Panc1 (cell line): Measurements from ENCODE around the gene COMMD8. TPM values are rescaled to one million over a fixed set of nuclear protein-coding genes. Genes with fewer than 3 reads are reported as not detected.

Experiments used
- ATAC-seq: fragments of 200-7000 bp; cut with Tn5 transposase; 2 replicates; pipeline ENCODE4 v1.9.1; 2020; ENCODE audit warnings: mild to moderate bottlenecking, moderate library complexity
- BruUV-seq: library from RNA; stranded (reverse); fragments of 400-500 nt; replicated peaks from 2 replicates; lab custom pipeline; 2021; lab: Mats Ljungman, UMichigan
- CTCF ChIA-PET: fragments of 300-600 bp; sonication (Branson Sonifier 250); formaldehyde crosslinking; loops from one replicate; lab custom pipeline; 2022; ENCODE audit warnings: antibody characterized with exemption; lab: Charles Lee
- POLR2A ChIA-PET: fragments of 300-600 bp; sonication (Branson Sonifier 250); formaldehyde crosslinking; loops from one replicate; lab custom pipeline; 2022; ENCODE audit warnings: antibody characterized with exemption; lab: Charles Lee
- DNase-seq: peaks from one replicate; pipeline ENCODE4 v3.0.0-alpha.2; 2010; ENCODE audit warnings: low read depth, low spot score
- H3K27ac ChIP-seq: 2 replicates; pipeline ENCODE4 v1.5.1; 2011; ENCODE audit warnings: mild to moderate bottlenecking, low read length, inconsistent platforms
- H3K27me3 ChIP-seq: fragments of 200-500 bp; sonication (Bioruptor generic); 2 replicates; pipeline ENCODE4 v1.6.0; 2014; ENCODE audit warnings: low read length, inconsistent platforms; ENCODE audit not compliant: control insufficient read depth, insufficient read depth
- H3K36me3 ChIP-seq: fragments of 200-500 bp; sonication (Bioruptor generic); 2 replicates; pipeline ENCODE4 v1.5.1; 2014; ENCODE audit warnings: inconsistent platforms, mild to moderate bottlenecking, low read length, moderate library complexity; ENCODE audit not compliant: control insufficient read depth, insufficient read depth
- H3K4me1 ChIP-seq: 2 replicates; pipeline ENCODE4 v1.5.1; 2011; ENCODE audit warnings: inconsistent platforms, mild to moderate bottlenecking, low read length, moderate library complexity; ENCODE audit not compliant: control insufficient read depth, insufficient read depth
- H3K4me3 ChIP-seq, 2 experiments: 2 replicates each; pipeline ENCODE4 v1.5.1; 2011 to 2012; ENCODE audit warnings: low read depth in 2 of 2, low read length in 2 of 2, mild to moderate bottlenecking in 2 of 2, inconsistent platforms in 1 of 2, moderate library complexity in 1 of 2
- H3K9me3 ChIP-seq: fragments of 200-500 bp; sonication (Bioruptor generic); 2 replicates; pipeline ENCODE4 v1.5.1; 2014; ENCODE audit warnings: low read depth, mild to moderate bottlenecking, inconsistent platforms, low read length, moderate library complexity; ENCODE audit not compliant: control insufficient read depth, insufficient read depth
- CTCF ChIP-seq: fragments of 450-650 bp; IDR thresholded peaks from 2 replicates; pipeline ENCODE4 v1.5.1; 2017; ENCODE audit warnings: mild to moderate bottlenecking
- POLR2AphosphoS5 ChIP-seq: IDR thresholded peaks from 2 replicates; pipeline ENCODE4 v1.6.1; 2012; ENCODE audit warnings: mild to moderate bottlenecking, low read depth, low read length, moderate library complexity
- REST ChIP-seq, 2 experiments: IDR thresholded peaks; 2 replicates each; pipeline ENCODE4 v1.6.1; 2011 to 2012; ENCODE audit warnings: low read depth in 2 of 2, control low read depth in 1 of 2, low read length in 1 of 2, mild to moderate bottlenecking in 1 of 2, moderate library complexity in 1 of 2; ENCODE audit not compliant: insufficient read depth in 1 of 2
- SIN3A ChIP-seq: IDR thresholded peaks from 2 replicates; pipeline ENCODE4 v1.6.1; 2012; ENCODE audit warnings: low read depth, mild to moderate bottlenecking, low read length, moderate library complexity, borderline replicate concordance; ENCODE audit not compliant: insufficient read depth
- TCF7L2 ChIP-seq: IDR thresholded peaks from 2 replicates; pipeline ENCODE4 v1.6.1; 2011; ENCODE audit warnings: mild to moderate bottlenecking, low read depth, low read length, inconsistent platforms
- in situ Hi-C: cut with HindIII; loops from 2 replicates; pipeline ENCODE4 v1.10.0; 2016; ENCODE audit warnings: low sequenced_read_pairs, low pct_unique_long_range_greater_than_20kb
- intact Hi-C: fragments of 100-400 bp; cut with micrococcal nuclease; formaldehyde crosslinking; loops from one replicate; pipeline ENCODE4 v1.10.0; 2022; ENCODE audit not compliant: unreplicated experiment
- total RNA-seq: library from RNA; stranded (reverse); gene quantifications from one replicate; pipeline ENCODE4 v1.2.1, GENCODE V29; 2021; ENCODE audit not compliant: unreplicated experiment

The COMMD8 gene
- total RNA-seq, 1 experiment from 2014 or later = 22.0 TPM

DNA sequence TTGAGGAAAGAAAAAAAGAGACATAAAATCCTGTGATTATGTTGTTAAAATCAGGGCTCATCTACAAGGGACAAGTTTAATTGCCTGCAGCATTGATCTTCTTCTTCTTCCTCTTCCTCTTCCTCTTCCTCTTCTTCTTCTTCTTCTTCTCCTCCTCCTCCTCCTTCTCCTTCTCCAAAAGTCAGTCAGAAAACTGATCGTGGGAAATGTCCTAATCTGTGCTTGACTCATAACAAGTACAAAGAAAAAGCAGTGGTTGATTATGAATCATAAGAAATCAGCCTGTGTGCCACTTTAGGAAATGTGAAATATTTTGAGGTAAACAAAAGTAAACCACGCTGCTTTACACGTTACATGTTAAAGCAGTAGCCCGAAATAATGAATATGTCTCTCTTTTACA, 18.8 kb upstream of the COMMD8 start:
- BruUV-seq = no TSS peak
- in situ Hi-C loops (no loop called here), intact Hi-C loops (no loop called here)
- ChIA-PET POLR2A (interaction anchor here (0.6 kb wide), 1 partner anchor 17 kb away, joined by 3 read pairs; no protein-coding TSS in a partner anchor), CTCF (no interaction called here)
- no peak for TF ChIP-seq CTCF
- Histone ChIP-seq H3K4me3 (no peak overlapping the region), H3K27ac (no peak overlapping the region), H3K36me3 (no peaks in the 10 kb centered on the region), H3K27me3 (no peaks in the 10 kb centered on the region), H3K4me1 (no peaks in the 10 kb centered on the region), H3K9me3 (no peaks in the 10 kb centered on the region)
- ATAC-seq = no peak
- DNase-seq = no peak

DNA sequence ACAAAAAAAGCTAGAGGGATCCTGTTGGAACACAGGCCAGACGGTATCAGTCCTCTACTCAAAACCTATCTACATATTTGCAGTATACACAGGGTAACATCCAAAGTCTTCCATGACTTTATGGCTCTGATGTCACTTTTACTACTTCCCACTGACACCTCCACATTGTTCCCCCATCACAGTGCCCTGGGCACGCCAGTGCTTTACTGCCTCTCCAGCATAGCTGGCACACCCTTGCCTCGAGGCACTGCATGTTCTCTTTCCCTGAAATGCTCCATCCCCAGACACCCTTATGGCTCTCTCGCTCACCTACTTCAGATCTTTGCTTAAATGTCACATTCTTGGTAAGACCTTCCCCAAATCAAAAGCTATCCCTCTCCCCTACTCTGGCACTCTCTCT, 15.3 kb upstream of the COMMD8 start:
- intact Hi-C loops = no loop called here

More for the DNA sequence above, 15.3 kb upstream of the COMMD8 start:
- in situ Hi-C loops = no loop called here
- Histone ChIP-seq H3K9me3 (no peaks in the 10 kb centered on the region), H3K27me3 (no peaks in the 10 kb centered on the region), H3K27ac (no peak overlapping the region), H3K4me1 (no peaks in the 10 kb centered on the region), H3K36me3 (no peaks in the 10 kb centered on the region), H3K4me3 (no peak overlapping the region)
- TF ChIP-seq TCF7L2 = no peak
- TF ChIP-seq POLR2AphosphoS5 = no peak
- no peak for TF ChIP-seq SIN3A
- TF ChIP-seq REST (IDR thresholded peaks at IDR 0.05; ENCODE audit: insufficient read depth in 1 of 2, low read depth in 2 of 2, low read length in 1 of 2) = no peak
- TF ChIP-seq CTCF = no peak
- no peak for ATAC-seq
- POLR2A ChIA-PET = no interaction called here
- CTCF ChIA-PET = no interaction called here
- no TSS peak for BruUV-seq
- no peak for DNase-seq
